Natural killer cell (primary cell): Measurements from ENCODE around the gene APBA2. TPM values are rescaled to one million over a fixed set of nuclear protein-coding genes. Genes with fewer than 3 reads are reported as not detected.

ENCODE experiments used
- ATAC-seq, 3 donors: fragments of 150-1000 bp in 2 of 3; fragments of 200-7000 bp in 1 of 3; cut with Tn5 transposase; 1 replicate in 1 of 3; 2 replicates in 2 of 3; pipeline ENCODE4 v1.10.0; 2021; ENCODE audit warnings: mild to moderate bottlenecking in 2 of 3, moderate library complexity in 2 of 3
- DNase-seq, 2 donors: peaks; one replicate each; pipeline versions ENCODE4 v3.0.0 to v3.0.0-alpha.2; 2013 to 2021; ENCODE audit warnings: mixed read lengths in 1 of 2
- H3K27ac ChIP-seq: one replicate; pipeline ENCODE4 v1.5.1; 2013; ENCODE audit warnings: mild to moderate bottlenecking, low read length
- H3K27me3 ChIP-seq: one replicate; pipeline ENCODE4 v1.6.1; 2013; ENCODE audit warnings: low read length; ENCODE audit not compliant: control insufficient read depth, insufficient read depth
- H3K36me3 ChIP-seq: one replicate; pipeline ENCODE4 v1.6.1; 2013; ENCODE audit warnings: low read length; ENCODE audit not compliant: control insufficient read depth, insufficient read depth
- H3K4me1 ChIP-seq: one replicate; pipeline ENCODE4 v1.6.1; 2013; ENCODE audit warnings: low read length; ENCODE audit not compliant: control insufficient read depth, insufficient read depth
- H3K4me3 ChIP-seq: one replicate; pipeline ENCODE4 v1.5.1; 2013; ENCODE audit warnings: low read length
- H3K9me3 ChIP-seq: one replicate; pipeline ENCODE4 v1.6.1; 2013; ENCODE audit warnings: low read length; ENCODE audit not compliant: control insufficient read depth, insufficient read depth
- H3K27ac Mint-ChIP-seq, 2 donors: one replicate each; pipeline ENCODE4 v1.8.0; 2022; ENCODE audit warnings: mild to moderate bottlenecking in 2 of 2, mixed read lengths in 2 of 2, moderate library complexity in 1 of 2
- H3K27me3 Mint-ChIP-seq, 2 donors: one replicate each; pipeline ENCODE4 v1.8.0; 2022; ENCODE audit warnings: low read depth in 2 of 2, mixed read lengths in 2 of 2
- H3K36me3 Mint-ChIP-seq: one replicate; pipeline ENCODE4 v1.8.0; 2022; ENCODE audit warnings: mixed read lengths
- H3K4me1 Mint-ChIP-seq, 2 donors: one replicate each; pipeline ENCODE4 v1.8.0; 2022; ENCODE audit warnings: mixed read lengths in 2 of 2
- H3K4me3 Mint-ChIP-seq: one replicate; pipeline ENCODE4 v1.8.0; 2022; ENCODE audit warnings: mild to moderate bottlenecking, moderate library complexity, mixed read lengths
- H3K9me3 Mint-ChIP-seq, 2 donors: one replicate each; pipeline ENCODE4 v1.8.0; 2022; ENCODE audit warnings: mixed read lengths in 2 of 2
- CTCF ChIP-seq: fragments of 200-600 bp; IDR thresholded peaks from one replicate; pipeline ENCODE4 v1.8.0; 2022; ENCODE audit warnings: antibody characterized with exemption
- WGBS: methylation state at CpG from one replicate; pipeline ENCODE4 v1.1.7; 2013; ENCODE audit warnings: missing lambda C conversion rate; ENCODE audit not compliant: insufficient coverage; 5-methylcytosine and 5-hydroxymethylcytosine counted together
- intact Hi-C: fragments of 100-400 bp; cut with micrococcal nuclease; formaldehyde crosslinking; loops from one replicate; pipeline ENCODE4 v1.14.2; 2022
- total RNA-seq, 4 donors: library from RNA; stranded (reverse); fragments of 120-200 nt in 1 of 4; gene quantifications; one replicate each; pipeline versions ENCODE4 v1.2.3 to v1.2.4, GENCODE V29; 2013 to 2022

APBA2 gene
- total RNA-seq, 3 donors from 2014 or later (not counting 1 experiment from before 2014, with no cell fraction given), result 96.4 to 119 (median 97.9) TPM

GRCh38 chr15:29139540-29140459, 254.0 kb downstream of the APBA2 start:
- peak; percentile 78 for TF ChIP-seq CTCF
- Histone ChIP-seq H3K36me3 (no peaks in the 10 kb centered on the region), H3K4me3 (no peak overlapping the region), H3K9me3 (no peaks in the 10 kb centered on the region), H3K27ac (no peak overlapping the region), H3K27me3 (no peaks in the 10 kb centered on the region), H3K4me1 (peaks cover 8% of the 10 kb centered on the region)
- H3K36me3 Mint-ChIP-seq, result no peaks in the 10 kb centered on the region
- 26% methylated on average over 28 of the region's 31 CpGs for WGBS
- peak; percentile 53 to 68 for DNase-seq
- no peak overlapping the region for H3K27ac Mint-ChIP-seq
- peaks cover 37 to 41% of the 10 kb centered on the region in 2 donors for H3K27me3 Mint-ChIP-seq
- peak; percentile 73 to 94 (median 82) for ATAC-seq
- peaks cover 9 to 11% of the 10 kb centered on the region in 2 donors for H3K4me1 Mint-ChIP-seq
- no peaks in the 10 kb centered on the region for H3K9me3 Mint-ChIP-seq
- intact Hi-C loops, result no loop called here
- peak overlapping the region; percentile 29 for H3K4me3 Mint-ChIP-seq

- Histone ChIP-seq H3K4me1 (peaks cover 8% of the 10 kb centered on the region), H3K4me3 (no peak overlapping the region), H3K9me3 (no peaks in the 10 kb centered on the region), H3K27me3 (no peaks in the 10 kb centered on the region), H3K27ac (no peak overlapping the region), H3K36me3 (no peaks in the 10 kb centered on the region)
- ATAC-seq, result no peak
- Mint-ChIP-seq H3K27ac (no peak overlapping the region), H3K4me1 (peaks cover 9 to 11% of the 10 kb centered on the region in 2 donors), H3K9me3 (no peaks in the 10 kb centered on the region), H3K36me3 (no peaks in the 10 kb centered on the region), H3K4me3 (no peak overlapping the region), H3K27me3 (peaks cover 37 to 41% of the 10 kb centered on the region in 2 donors)
- TF ChIP-seq CTCF, result no peak
- no peak for DNase-seq
- intact Hi-C loops, result no loop called here
- 94% methylated on average over 15 of the region's 15 CpGs for WGBS
Observed at GRCh38 chr15:29140475-29141307, 254.9 kb downstream of the APBA2 start.

GRCh38 chr15:29141308-29142128, 255.7 kb downstream of the APBA2 start:
- Histone ChIP-seq H3K36me3 (no peaks in the 10 kb centered on the region), H3K4me1 (peaks cover 8% of the 10 kb centered on the region), H3K4me3 (no peak overlapping the region), H3K27me3 (no peaks in the 10 kb centered on the region), H3K9me3 (no peaks in the 10 kb centered on the region), H3K27ac (no peak overlapping the region)
- no peaks in the 10 kb centered on the region for H3K9me3 Mint-ChIP-seq
- no peak overlapping the region for H3K4me3 Mint-ChIP-seq
- no peaks in the 10 kb centered on the region for H3K36me3 Mint-ChIP-seq
- DNase-seq, result no peak
- H3K27ac Mint-ChIP-seq, result no peak overlapping the region
- no peak for TF ChIP-seq CTCF
- WGBS, result 66% methylated on average over 12 of the region's 12 CpGs
- no peak for ATAC-seq
- H3K4me1 Mint-ChIP-seq, result peaks cover 9 to 11% of the 10 kb centered on the region in 2 donors
- intact Hi-C loops, result no loop called here
- peaks cover 37 to 41% of the 10 kb centered on the region in 2 donors for H3K27me3 Mint-ChIP-seq
